Panc1 (cell line): ENCODE results near the gene ZNF322. TPM values are rescaled to one million over a fixed set of nuclear protein-coding genes. Genes with fewer than 3 reads are reported as not detected.

Source experiments
- ATAC-seq: fragments of 200-7000 bp; cut with Tn5 transposase; 2 replicates; pipeline ENCODE4 v1.9.1; 2020; ENCODE audit warnings: mild to moderate bottlenecking, moderate library complexity
- BruUV-seq: library from RNA; stranded (reverse); fragments of 400-500 nt; replicated peaks from 2 replicates; lab custom pipeline; 2021; lab: Mats Ljungman, UMichigan
- CTCF ChIA-PET: fragments of 300-600 bp; sonication (Branson Sonifier 250); formaldehyde crosslinking; loops from one replicate; lab custom pipeline; 2022; ENCODE audit warnings: antibody characterized with exemption; lab: Charles Lee
- POLR2A ChIA-PET: fragments of 300-600 bp; sonication (Branson Sonifier 250); formaldehyde crosslinking; loops from one replicate; lab custom pipeline; 2022; ENCODE audit warnings: antibody characterized with exemption; lab: Charles Lee
- DNase-seq: peaks from one replicate; pipeline ENCODE4 v3.0.0-alpha.2; 2010; ENCODE audit warnings: low read depth, low spot score
- H3K27ac ChIP-seq: 2 replicates; pipeline ENCODE4 v1.5.1; 2011; ENCODE audit warnings: mild to moderate bottlenecking, low read length, inconsistent platforms
- H3K27me3 ChIP-seq: fragments of 200-500 bp; sonication (Bioruptor generic); 2 replicates; pipeline ENCODE4 v1.6.0; 2014; ENCODE audit warnings: low read length, inconsistent platforms; ENCODE audit not compliant: control insufficient read depth, insufficient read depth
- H3K36me3 ChIP-seq: fragments of 200-500 bp; sonication (Bioruptor generic); 2 replicates; pipeline ENCODE4 v1.5.1; 2014; ENCODE audit warnings: inconsistent platforms, mild to moderate bottlenecking, low read length, moderate library complexity; ENCODE audit not compliant: control insufficient read depth, insufficient read depth
- H3K4me1 ChIP-seq: 2 replicates; pipeline ENCODE4 v1.5.1; 2011; ENCODE audit warnings: inconsistent platforms, mild to moderate bottlenecking, low read length, moderate library complexity; ENCODE audit not compliant: control insufficient read depth, insufficient read depth
- H3K4me3 ChIP-seq, 2 experiments: 2 replicates each; pipeline ENCODE4 v1.5.1; 2011 to 2012; ENCODE audit warnings: low read depth in 2 of 2, low read length in 2 of 2, mild to moderate bottlenecking in 2 of 2, inconsistent platforms in 1 of 2, moderate library complexity in 1 of 2
- H3K9me3 ChIP-seq: fragments of 200-500 bp; sonication (Bioruptor generic); 2 replicates; pipeline ENCODE4 v1.5.1; 2014; ENCODE audit warnings: low read depth, mild to moderate bottlenecking, inconsistent platforms, low read length, moderate library complexity; ENCODE audit not compliant: control insufficient read depth, insufficient read depth
- POLR2AphosphoS5 ChIP-seq: IDR thresholded peaks from 2 replicates; pipeline ENCODE4 v1.6.1; 2012; ENCODE audit warnings: mild to moderate bottlenecking, low read depth, low read length, moderate library complexity
- SIN3A ChIP-seq: IDR thresholded peaks from 2 replicates; pipeline ENCODE4 v1.6.1; 2012; ENCODE audit warnings: low read depth, mild to moderate bottlenecking, low read length, moderate library complexity, borderline replicate concordance; ENCODE audit not compliant: insufficient read depth
- TCF7L2 ChIP-seq: IDR thresholded peaks from 2 replicates; pipeline ENCODE4 v1.6.1; 2011; ENCODE audit warnings: mild to moderate bottlenecking, low read depth, low read length, inconsistent platforms
- in situ Hi-C: cut with HindIII; loops from 2 replicates; pipeline ENCODE4 v1.10.0; 2016; ENCODE audit warnings: low sequenced_read_pairs, low pct_unique_long_range_greater_than_20kb
- intact Hi-C: fragments of 100-400 bp; cut with micrococcal nuclease; formaldehyde crosslinking; loops from one replicate; pipeline ENCODE4 v1.10.0; 2022; ENCODE audit not compliant: unreplicated experiment
- total RNA-seq: library from RNA; stranded (reverse); gene quantifications from one replicate; pipeline ENCODE4 v1.2.1, GENCODE V29; 2021; ENCODE audit not compliant: unreplicated experiment
- TF ChIP-seq, protein P1 (sequence below), 2 experiments: IDR thresholded peaks; 2 replicates each; pipeline ENCODE4 v1.6.1; 2011 to 2012; ENCODE audit warnings: low read depth in 2 of 2, control low read depth in 1 of 2, low read length in 1 of 2, mild to moderate bottlenecking in 1 of 2, moderate library complexity in 1 of 2; ENCODE audit not compliant: insufficient read depth in 1 of 2
- TF ChIP-seq, protein P2 (sequence below): fragments of 450-650 bp; IDR thresholded peaks from 2 replicates; pipeline ENCODE4 v1.5.1; 2017; ENCODE audit warnings: mild to moderate bottlenecking

ZNF322 gene
- total RNA-seq, 1 experiment from 2014 or later = 31.2 TPM

DNA sequence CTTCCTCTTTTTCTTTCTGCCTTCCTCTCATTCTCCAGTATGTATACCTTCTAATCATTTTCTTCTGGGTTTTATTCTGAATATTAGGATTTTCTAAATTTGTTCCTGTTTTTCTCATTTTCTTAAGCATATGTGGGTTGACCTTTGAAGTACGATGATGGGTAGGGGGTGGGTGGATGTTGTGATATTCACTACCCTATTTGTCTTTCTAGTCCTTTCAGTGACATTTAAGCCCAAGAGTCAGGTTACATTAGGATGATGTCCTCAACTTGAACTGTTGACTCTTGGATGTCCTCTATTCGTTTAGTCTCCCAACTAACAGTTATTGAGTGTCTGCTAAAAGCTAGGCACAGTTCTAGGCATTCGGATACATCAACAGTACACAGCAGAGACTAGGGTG is 55.5 kb downstream of the ZNF322 start:
- H3K4me1 ChIP-seq = peaks cover 4% of the 10 kb centered on the region; the same call in 1 of the 2 replicates
- TF ChIP-seq, protein P1, sequence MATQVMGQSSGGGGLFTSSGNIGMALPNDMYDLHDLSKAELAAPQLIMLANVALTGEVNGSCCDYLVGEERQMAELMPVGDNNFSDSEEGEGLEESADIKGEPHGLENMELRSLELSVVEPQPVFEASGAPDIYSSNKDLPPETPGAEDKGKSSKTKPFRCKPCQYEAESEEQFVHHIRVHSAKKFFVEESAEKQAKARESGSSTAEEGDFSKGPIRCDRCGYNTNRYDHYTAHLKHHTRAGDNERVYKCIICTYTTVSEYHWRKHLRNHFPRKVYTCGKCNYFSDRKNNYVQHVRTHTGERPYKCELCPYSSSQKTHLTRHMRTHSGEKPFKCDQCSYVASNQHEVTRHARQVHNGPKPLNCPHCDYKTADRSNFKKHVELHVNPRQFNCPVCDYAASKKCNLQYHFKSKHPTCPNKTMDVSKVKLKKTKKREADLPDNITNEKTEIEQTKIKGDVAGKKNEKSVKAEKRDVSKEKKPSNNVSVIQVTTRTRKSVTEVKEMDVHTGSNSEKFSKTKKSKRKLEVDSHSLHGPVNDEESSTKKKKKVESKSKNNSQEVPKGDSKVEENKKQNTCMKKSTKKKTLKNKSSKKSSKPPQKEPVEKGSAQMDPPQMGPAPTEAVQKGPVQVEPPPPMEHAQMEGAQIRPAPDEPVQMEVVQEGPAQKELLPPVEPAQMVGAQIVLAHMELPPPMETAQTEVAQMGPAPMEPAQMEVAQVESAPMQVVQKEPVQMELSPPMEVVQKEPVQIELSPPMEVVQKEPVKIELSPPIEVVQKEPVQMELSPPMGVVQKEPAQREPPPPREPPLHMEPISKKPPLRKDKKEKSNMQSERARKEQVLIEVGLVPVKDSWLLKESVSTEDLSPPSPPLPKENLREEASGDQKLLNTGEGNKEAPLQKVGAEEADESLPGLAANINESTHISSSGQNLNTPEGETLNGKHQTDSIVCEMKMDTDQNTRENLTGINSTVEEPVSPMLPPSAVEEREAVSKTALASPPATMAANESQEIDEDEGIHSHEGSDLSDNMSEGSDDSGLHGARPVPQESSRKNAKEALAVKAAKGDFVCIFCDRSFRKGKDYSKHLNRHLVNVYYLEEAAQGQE (IDR thresholded peaks at IDR 0.05; ENCODE audit: insufficient read depth in 1 of 2, low read depth in 2 of 2, low read length in 1 of 2) = no peak
- TF ChIP-seq POLR2AphosphoS5 = no peak
- no peak for TF ChIP-seq SIN3A
- TF ChIP-seq, protein P2, sequence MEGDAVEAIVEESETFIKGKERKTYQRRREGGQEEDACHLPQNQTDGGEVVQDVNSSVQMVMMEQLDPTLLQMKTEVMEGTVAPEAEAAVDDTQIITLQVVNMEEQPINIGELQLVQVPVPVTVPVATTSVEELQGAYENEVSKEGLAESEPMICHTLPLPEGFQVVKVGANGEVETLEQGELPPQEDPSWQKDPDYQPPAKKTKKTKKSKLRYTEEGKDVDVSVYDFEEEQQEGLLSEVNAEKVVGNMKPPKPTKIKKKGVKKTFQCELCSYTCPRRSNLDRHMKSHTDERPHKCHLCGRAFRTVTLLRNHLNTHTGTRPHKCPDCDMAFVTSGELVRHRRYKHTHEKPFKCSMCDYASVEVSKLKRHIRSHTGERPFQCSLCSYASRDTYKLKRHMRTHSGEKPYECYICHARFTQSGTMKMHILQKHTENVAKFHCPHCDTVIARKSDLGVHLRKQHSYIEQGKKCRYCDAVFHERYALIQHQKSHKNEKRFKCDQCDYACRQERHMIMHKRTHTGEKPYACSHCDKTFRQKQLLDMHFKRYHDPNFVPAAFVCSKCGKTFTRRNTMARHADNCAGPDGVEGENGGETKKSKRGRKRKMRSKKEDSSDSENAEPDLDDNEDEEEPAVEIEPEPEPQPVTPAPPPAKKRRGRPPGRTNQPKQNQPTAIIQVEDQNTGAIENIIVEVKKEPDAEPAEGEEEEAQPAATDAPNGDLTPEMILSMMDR = no peak
- in situ Hi-C loops (no loop called here), intact Hi-C loops (no loop called here)
- H3K27ac ChIP-seq = no peak overlapping the region
- no peak for DNase-seq
- no TSS peak for BruUV-seq
- H3K27me3 ChIP-seq = no peaks in the 10 kb centered on the region
- CTCF ChIA-PET = no interaction called here
- H3K9me3 ChIP-seq = no peaks in the 10 kb centered on the region
- POLR2A ChIA-PET = no interaction called here
- ATAC-seq = no peak
- 0 out of 2 replicates have a peak, but pooled peaks cover 3% of the 10 kb centered on the region for H3K36me3 ChIP-seq
- H3K4me3 ChIP-seq = no peak overlapping the region

DNA sequence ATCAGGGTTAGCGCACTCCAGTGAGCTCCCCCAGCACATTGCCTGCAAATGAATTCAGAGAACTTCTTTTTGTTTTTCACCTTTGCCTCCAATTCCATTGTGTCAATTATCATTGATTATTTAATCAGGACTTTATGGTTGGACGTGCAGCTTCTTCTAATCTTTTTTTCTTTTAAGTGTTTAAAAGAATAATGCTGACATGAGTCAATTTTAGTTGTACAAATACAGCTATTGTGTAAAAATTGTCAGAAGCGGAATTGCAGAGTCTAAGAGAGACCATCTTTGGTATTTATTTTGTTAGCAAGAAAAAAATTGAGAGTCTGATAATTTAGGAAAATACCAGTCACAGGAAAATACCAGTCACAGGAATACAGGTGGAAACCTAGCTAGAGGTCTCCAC is 57.3 kb downstream of the ZNF322 start:
- intact Hi-C loops (no loop called here), in situ Hi-C loops (no loop called here)
- H3K4me1 ChIP-seq = no peaks in the 10 kb centered on the region
- H3K4me3 ChIP-seq = no peak overlapping the region
- TF ChIP-seq, protein P1 (IDR thresholded peaks at IDR 0.05; ENCODE audit: insufficient read depth in 1 of 2, low read depth in 2 of 2, low read length in 1 of 2) = no peak
- no peak for TF ChIP-seq POLR2AphosphoS5
- TF ChIP-seq TCF7L2 = no peak
- TF ChIP-seq, protein P2 = no peak
- TF ChIP-seq SIN3A = no peak
- ChIA-PET CTCF (no interaction called here), POLR2A (no interaction called here)
- H3K9me3 ChIP-seq = no peaks in the 10 kb centered on the region
- ATAC-seq = no peak
- H3K36me3 ChIP-seq = peaks cover 3% of the 10 kb centered on the region; the same call in 1 of the 2 replicates
- H3K27me3 ChIP-seq = no peaks in the 10 kb centered on the region
- no peak overlapping the region for H3K27ac ChIP-seq
- no peak for DNase-seq
- no TSS peak for BruUV-seq
